GM18861 (cell line): ENCODE data around the gene VEPH1.

Source experiments
- ATAC-seq: cut with Tn5 transposase; IDR thresholded peaks from one replicate; pipeline ENCODE4 v1.9.1; 2021; ENCODE audit not compliant: unreplicated experiment

The VEPH1 gene

GRCh38 chr3:157523814-157524213 is 20.6 kb upstream of the VEPH1 start:
- no peak for ATAC-seq

- no peak for ATAC-seq
These were observed 19.4 kb upstream of the VEPH1 start for GRCh38 chr3:157522648-157523047.

GRCh38 chr3:157520485-157521150 is 17.4 kb upstream of the VEPH1 start:
- no peak for ATAC-seq

- ATAC-seq = no peak
These were observed 15.7 kb upstream of the VEPH1 start for GRCh38 chr3:157518881-157519280.

GRCh38 chr3:157516928-157517327 is 13.7 kb upstream of the VEPH1 start:
- no peak for ATAC-seq

- no peak for ATAC-seq
These were observed 12.2 kb upstream of the VEPH1 start for GRCh38 chr3:157515398-157515797.

GRCh38 chr3:157514371-157514895 is 11.2 kb upstream of the VEPH1 start:
- ATAC-seq = no peak

- ATAC-seq = no peak
These were observed 10.4 kb upstream of the VEPH1 start for GRCh38 chr3:157513585-157513984.

GRCh38 chr3:157512534-157512933 is 9.3 kb upstream of the VEPH1 start:
- ATAC-seq = no peak

- no peak for ATAC-seq
These were observed 5.2 kb upstream of the VEPH1 start for GRCh38 chr3:157508461-157508860.

GRCh38 chr3:157501863-157502262 is 1.4 kb downstream of the VEPH1 start:
- no peak for ATAC-seq

GRCh38 chr3:157500232-157500631 is 3.0 kb downstream of the VEPH1 start:
- ATAC-seq = no peak

- no peak for ATAC-seq
These were observed 3.8 kb downstream of the VEPH1 start for GRCh38 chr3:157499342-157499963.

- ATAC-seq = no peak
These were observed 4.8 kb downstream of the VEPH1 start for GRCh38 chr3:157498371-157498770.

- ATAC-seq = no peak
These were observed 7.4 kb downstream of the VEPH1 start for GRCh38 chr3:157495846-157496245.

- no peak for ATAC-seq
These were observed 8.5 kb downstream of the VEPH1 start for GRCh38 chr3:157494581-157495281.

- ATAC-seq = no peak
These were observed 9.3 kb downstream of the VEPH1 start for GRCh38 chr3:157493627-157494550.

GRCh38 chr3:157491136-157491535 is 12.1 kb downstream of the VEPH1 start:
- ATAC-seq = no peak

- ATAC-seq = no peak
These were observed 15.1 kb downstream of the VEPH1 start for GRCh38 chr3:157488144-157488543.

- ATAC-seq = no peak
These were observed 15.9 kb downstream of the VEPH1 start for GRCh38 chr3:157487339-157487738.
